ENCODE data around the gene PLPPR1. TPM values are rescaled to one million over a fixed set of nuclear protein-coding genes. Genes with fewer than 3 reads are reported as not detected.

PLPPR1 gene
- total RNA-seq, 1 donor from 2014 or later: not detected

DNA sequence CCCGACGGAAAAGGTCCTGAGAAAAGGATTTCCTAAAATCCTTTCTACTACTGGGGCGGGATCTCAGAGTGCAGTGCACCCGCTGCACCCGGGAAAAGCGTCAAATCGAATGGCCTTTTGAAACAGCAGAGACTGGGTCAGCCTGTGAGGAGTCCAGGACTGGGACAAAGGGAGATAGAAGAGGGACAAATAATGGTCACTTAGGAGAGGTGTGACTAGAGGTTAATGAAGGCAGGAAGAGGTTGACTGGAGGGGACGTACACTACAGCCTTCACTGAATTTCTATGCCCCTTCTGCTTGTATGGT lies 1.5 kb downstream of the PLPPR1 start:
- Histone ChIP-seq H3K36me3 (no peaks in the 10 kb centered on the region), H3K4me1 (peaks cover 10% of the 10 kb centered on the region), H3K27me3 (no peaks in the 10 kb centered on the region), H3K27ac (no peak overlapping the region), H3K4me3 (no peak overlapping the region), H3K9me3 (no peaks in the 10 kb centered on the region)
- intact Hi-C loops (cut with DNase I): no loop called here
- no peak for TF ChIP-seq POLR2A (IDR thresholded peaks at IDR 0.05)
- TF ChIP-seq POLR2AphosphoS5 (IDR thresholded peaks at IDR 0.05; ENCODE audit: insufficient read depth in 1 of 2, low read depth in 1 of 2): no peak
- TF ChIP-seq, protein P1, sequence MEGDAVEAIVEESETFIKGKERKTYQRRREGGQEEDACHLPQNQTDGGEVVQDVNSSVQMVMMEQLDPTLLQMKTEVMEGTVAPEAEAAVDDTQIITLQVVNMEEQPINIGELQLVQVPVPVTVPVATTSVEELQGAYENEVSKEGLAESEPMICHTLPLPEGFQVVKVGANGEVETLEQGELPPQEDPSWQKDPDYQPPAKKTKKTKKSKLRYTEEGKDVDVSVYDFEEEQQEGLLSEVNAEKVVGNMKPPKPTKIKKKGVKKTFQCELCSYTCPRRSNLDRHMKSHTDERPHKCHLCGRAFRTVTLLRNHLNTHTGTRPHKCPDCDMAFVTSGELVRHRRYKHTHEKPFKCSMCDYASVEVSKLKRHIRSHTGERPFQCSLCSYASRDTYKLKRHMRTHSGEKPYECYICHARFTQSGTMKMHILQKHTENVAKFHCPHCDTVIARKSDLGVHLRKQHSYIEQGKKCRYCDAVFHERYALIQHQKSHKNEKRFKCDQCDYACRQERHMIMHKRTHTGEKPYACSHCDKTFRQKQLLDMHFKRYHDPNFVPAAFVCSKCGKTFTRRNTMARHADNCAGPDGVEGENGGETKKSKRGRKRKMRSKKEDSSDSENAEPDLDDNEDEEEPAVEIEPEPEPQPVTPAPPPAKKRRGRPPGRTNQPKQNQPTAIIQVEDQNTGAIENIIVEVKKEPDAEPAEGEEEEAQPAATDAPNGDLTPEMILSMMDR (IDR thresholded peaks at IDR 0.05): no peak
- no peak for DNase-seq (ENCODE audit: extremely low spot score in 2 of 2)

DNA sequence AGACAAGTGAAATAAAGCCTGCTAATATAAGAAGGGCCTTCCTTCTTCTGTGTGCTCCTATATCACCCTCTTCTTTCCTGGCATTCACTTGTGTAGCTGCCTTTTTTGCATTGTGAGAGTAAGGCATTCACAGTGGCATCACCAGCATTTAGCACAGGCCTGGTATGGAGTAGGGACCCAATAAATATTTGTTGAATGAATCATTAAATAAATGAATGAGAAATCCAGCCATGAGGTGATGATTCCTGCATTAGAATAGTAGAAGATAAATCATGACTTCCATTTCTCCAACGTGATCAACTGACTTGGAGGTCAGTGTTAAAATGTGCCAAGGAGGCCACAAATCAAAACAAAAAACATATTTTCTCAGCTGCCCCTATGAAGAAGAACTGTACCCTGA lies 3.9 kb downstream of the PLPPR1 start:
- intact Hi-C loops (cut with DNase I): no loop called here
- Histone ChIP-seq H3K4me3 (no peak overlapping the region), H3K27ac (no peak overlapping the region), H3K9me3 (no peaks in the 10 kb centered on the region), H3K27me3 (no peaks in the 10 kb centered on the region), H3K36me3 (no peaks in the 10 kb centered on the region), H3K4me1 (peaks cover 10% of the 10 kb centered on the region)
- DNase-seq (ENCODE audit: extremely low spot score in 2 of 2): no peak
- TF ChIP-seq POLR2A (IDR thresholded peaks at IDR 0.05) (no peak), POLR2AphosphoS5 (IDR thresholded peaks at IDR 0.05; ENCODE audit: insufficient read depth in 1 of 2, low read depth in 1 of 2) (no peak)
- TF ChIP-seq, protein P1 (IDR thresholded peaks at IDR 0.05): no peak

DNA sequence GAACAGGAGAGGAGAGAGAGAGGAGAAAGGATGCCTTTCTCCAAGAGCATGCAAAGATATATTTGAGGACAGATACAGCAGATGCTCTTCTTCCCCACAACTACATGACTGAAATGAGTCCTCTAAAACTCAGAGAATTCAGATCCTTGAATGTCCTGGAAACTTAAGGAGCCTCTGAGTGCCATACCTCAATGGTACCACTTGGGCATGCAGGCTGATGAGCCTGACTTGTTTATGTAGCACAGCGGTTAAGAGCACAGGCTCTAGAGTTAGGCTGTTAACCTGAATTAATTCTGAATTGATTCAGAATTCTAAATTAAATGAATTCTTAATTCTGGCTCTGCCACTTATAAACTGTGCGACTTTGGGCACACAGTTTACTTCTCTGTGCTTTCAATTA lies 5.7 kb downstream of the PLPPR1 start:
- intact Hi-C loops (cut with DNase I): no loop called here
- H3K4me3 ChIP-seq: no peak overlapping the region
- TF ChIP-seq POLR2AphosphoS5 (IDR thresholded peaks at IDR 0.05; ENCODE audit: insufficient read depth in 1 of 2, low read depth in 1 of 2) (no peak), POLR2A (IDR thresholded peaks at IDR 0.05) (no peak)
- TF ChIP-seq, protein P1 (IDR thresholded peaks at IDR 0.05): no peak
- H3K9me3 ChIP-seq: no peaks in the 10 kb centered on the region
- H3K36me3 ChIP-seq: no peaks in the 10 kb centered on the region
- H3K4me1 ChIP-seq: no peaks in the 10 kb centered on the region
- DNase-seq (ENCODE audit: extremely low spot score in 2 of 2): no peak
- H3K27ac ChIP-seq: no peak overlapping the region
- H3K27me3 ChIP-seq: no peaks in the 10 kb centered on the region

DNA sequence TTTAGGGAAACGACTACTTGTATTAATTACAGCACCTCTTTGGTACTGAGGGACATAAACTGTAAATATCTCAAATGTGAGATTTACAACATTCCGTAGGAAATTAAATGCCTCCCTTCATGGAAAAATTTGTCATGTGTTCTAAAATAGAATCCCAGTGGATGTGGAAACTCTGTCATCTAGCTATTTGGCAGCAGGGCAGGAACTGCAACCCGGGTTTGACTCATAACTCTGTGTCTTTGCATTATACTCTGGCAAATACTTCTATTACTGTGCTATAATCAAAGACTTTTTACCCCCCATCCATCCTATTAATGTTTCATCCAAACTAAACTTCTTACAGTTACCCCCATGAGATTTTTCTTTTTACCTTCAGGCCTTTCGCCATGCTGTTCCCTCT lies 6.6 kb downstream of the PLPPR1 start:
- Histone ChIP-seq H3K9me3 (no peaks in the 10 kb centered on the region), H3K27ac (no peak overlapping the region), H3K36me3 (no peaks in the 10 kb centered on the region), H3K4me1 (no peaks in the 10 kb centered on the region), H3K27me3 (no peaks in the 10 kb centered on the region), H3K4me3 (no peak overlapping the region)
- DNase-seq (ENCODE audit: extremely low spot score in 2 of 2): no peak
- intact Hi-C loops (cut with DNase I): no loop called here
- TF ChIP-seq, protein P1 (IDR thresholded peaks at IDR 0.05): no peak
- TF ChIP-seq POLR2A (IDR thresholded peaks at IDR 0.05) (no peak), POLR2AphosphoS5 (IDR thresholded peaks at IDR 0.05; ENCODE audit: insufficient read depth in 1 of 2, low read depth in 1 of 2) (no peak)

DNA sequence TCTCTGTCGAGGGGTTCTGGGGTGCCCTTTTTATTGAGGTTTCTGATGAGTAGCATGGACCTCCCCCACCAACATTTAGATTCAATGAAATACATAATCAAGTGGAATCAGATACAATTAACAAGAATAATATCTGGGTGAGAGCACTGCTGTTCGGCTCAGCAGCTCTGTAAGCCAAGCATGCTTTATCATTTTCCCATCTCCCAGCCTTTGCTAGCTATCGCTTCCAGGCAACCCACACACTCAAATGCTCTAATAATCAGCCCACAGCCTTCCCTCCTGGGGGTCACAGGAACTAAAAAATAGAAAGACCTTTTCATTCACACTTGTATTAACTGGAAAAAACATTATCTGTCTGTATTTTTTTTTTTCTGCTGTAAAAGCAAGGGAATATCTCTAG lies 8.9 kb downstream of the PLPPR1 start:
- DNase-seq (ENCODE audit: extremely low spot score in 2 of 2): no peak
- H3K36me3 ChIP-seq: no peaks in the 10 kb centered on the region
- H3K9me3 ChIP-seq: no peaks in the 10 kb centered on the region
- intact Hi-C loops (cut with DNase I): no loop called here
- H3K4me3 ChIP-seq: no peak overlapping the region
- H3K27ac ChIP-seq: no peak overlapping the region
- TF ChIP-seq POLR2AphosphoS5 (IDR thresholded peaks at IDR 0.05; ENCODE audit: insufficient read depth in 1 of 2, low read depth in 1 of 2) (no peak), POLR2A (IDR thresholded peaks at IDR 0.05) (no peak)
- TF ChIP-seq, protein P1 (IDR thresholded peaks at IDR 0.05): no peak
- no peaks in the 10 kb centered on the region for H3K4me1 ChIP-seq
- no peaks in the 10 kb centered on the region for H3K27me3 ChIP-seq
